CD14-positive monocyte (primary cell): ENCODE data around the gene COQ3. TPM values are rescaled to one million over a fixed set of nuclear protein-coding genes. Genes with fewer than 3 reads are reported as not detected.

Experiments used
- DNase-seq, 3 donors: peaks; one replicate each; pipeline ENCODE4 v3.0.0-alpha.2; 2011 to 2022
- H2AFZ ChIP-seq: 2 replicates; pipeline ENCODE4 v1.6.0; 2012; ENCODE audit warnings: mild to moderate bottlenecking, low read depth, low read length, inconsistent platforms; ENCODE audit not compliant: insufficient read depth, poor library complexity, severe bottlenecking
- H3K27ac ChIP-seq, 2 donors: 1 replicate in 1 of 2; 2 replicates in 1 of 2; pipeline ENCODE4 v1.5.1; 2012 to 2013; ENCODE audit warnings: low read length in 2 of 2, control low read depth in 1 of 2, inconsistent platforms in 1 of 2, low read depth in 1 of 2, mild to moderate bottlenecking in 1 of 2
- H3K27me3 ChIP-seq, 2 donors: one replicate each; pipeline versions ENCODE4 v1.6.0 to v1.6.1; 2011 to 2013; ENCODE audit warnings: low read length in 2 of 2; ENCODE audit not compliant: control insufficient read depth in 2 of 2, insufficient read depth in 2 of 2
- H3K36me3 ChIP-seq, 2 donors: replicated peaks in 1 of 2; 1 replicate in 1 of 2; 2 replicates in 1 of 2; pipeline versions ENCODE4 v1.5.1 to v1.6.1; 2012 to 2013; ENCODE audit warnings: low read length in 2 of 2, control low read depth in 1 of 2, inconsistent platforms in 1 of 2, mild to moderate bottlenecking in 1 of 2; ENCODE audit not compliant: insufficient read depth in 2 of 2, control insufficient read depth in 1 of 2
- H3K4me1 ChIP-seq, 2 donors: 1 replicate in 1 of 2; 2 replicates in 1 of 2; pipeline versions ENCODE4 v1.5.1 to v1.6.1; 2012 to 2013; ENCODE audit warnings: low read length in 2 of 2, control low read depth in 1 of 2, inconsistent platforms in 1 of 2, mild to moderate bottlenecking in 1 of 2, moderate library complexity in 1 of 2; ENCODE audit not compliant: insufficient read depth in 2 of 2, control insufficient read depth in 1 of 2
- H3K4me2 ChIP-seq: replicated peaks from 2 replicates; pipeline ENCODE3; 2012; ENCODE audit warnings: low read length, moderate library complexity, mild to moderate bottlenecking; ENCODE audit not compliant: poor library complexity, severe bottlenecking; ENCODE audit errors: extremely low read depth
- H3K4me3 ChIP-seq, 3 experiments: fragments of 200-600 bp in 1 of 3; sonication (generic) in 1 of 3; replicated peaks in 1 of 3; 1 replicate in 2 of 3; 2 replicates in 1 of 3; pipeline ENCODE4 v1.5.1; 2011 to 2013; ENCODE audit warnings: low read length in 3 of 3, mild to moderate bottlenecking in 3 of 3, control low read depth in 2 of 3, low read depth in 2 of 3, inconsistent platforms in 1 of 3, moderate library complexity in 1 of 3
- H3K79me2 ChIP-seq: 2 replicates; pipeline ENCODE4 v1.6.0; 2012; ENCODE audit warnings: mild to moderate bottlenecking, control low read depth, inconsistent platforms, low read length, moderate library complexity; ENCODE audit not compliant: insufficient read depth
- H3K9ac ChIP-seq: 2 replicates; pipeline ENCODE4 v1.6.0; 2017; ENCODE audit warnings: low read length, mild to moderate bottlenecking; ENCODE audit not compliant: insufficient read depth, poor library complexity, severe bottlenecking
- H3K9me3 ChIP-seq, 2 donors: replicated peaks in 1 of 2; 1 replicate in 1 of 2; 2 replicates in 1 of 2; pipeline versions ENCODE4 v1.5.1 to v1.6.1; 2012 to 2013; ENCODE audit warnings: low read length in 2 of 2, control low read depth in 1 of 2; ENCODE audit not compliant: control insufficient read depth in 1 of 2, insufficient read depth in 1 of 2
- H4K20me1 ChIP-seq: 2 replicates; pipeline ENCODE4 v1.6.0; 2012; ENCODE audit warnings: mild to moderate bottlenecking, low read length, control low read depth, moderate library complexity; ENCODE audit not compliant: insufficient read depth
- H3K27ac Mint-ChIP-seq, 7 donors: one replicate each; pipeline ENCODE4 v1.8.0; 2020; ENCODE audit warnings: mild to moderate bottlenecking in 7 of 7, mixed read lengths in 7 of 7, moderate library complexity in 6 of 7, inconsistent platforms in 2 of 7
- H3K27me3 Mint-ChIP-seq, 3 donors: one replicate each; pipeline ENCODE4 v1.8.0; 2021 to 2022; ENCODE audit warnings: low read depth in 3 of 3, mild to moderate bottlenecking in 3 of 3, mixed read lengths in 3 of 3, moderate library complexity in 3 of 3, inconsistent platforms in 1 of 3
- H3K36me3 Mint-ChIP-seq, 2 donors: one replicate each; pipeline ENCODE4 v1.8.0; 2020; ENCODE audit warnings: mixed read lengths in 2 of 2, inconsistent platforms in 1 of 2, mild to moderate bottlenecking in 1 of 2
- H3K4me1 Mint-ChIP-seq: one replicate; pipeline ENCODE4 v1.8.0; 2020; ENCODE audit warnings: mild to moderate bottlenecking, mixed read lengths
- H3K4me3 Mint-ChIP-seq, 2 donors: one replicate each; pipeline ENCODE4 v1.8.0; 2020; ENCODE audit warnings: mild to moderate bottlenecking in 2 of 2, mixed read lengths in 2 of 2, moderate library complexity in 1 of 2
- H3K9me3 Mint-ChIP-seq, 7 donors: one replicate each; pipeline ENCODE4 v1.8.0; 2020 to 2022; ENCODE audit warnings: mixed read lengths in 7 of 7, mild to moderate bottlenecking in 6 of 7, moderate library complexity in 6 of 7, inconsistent platforms in 2 of 7
- WGBS: methylation state at CpG from one replicate; pipeline ENCODE4 v1.1.5; 2013; ENCODE audit warnings: missing lambda C conversion rate; ENCODE audit not compliant: insufficient coverage; 5-methylcytosine and 5-hydroxymethylcytosine counted together
- intact Hi-C, 2 donors: fragments of 100-400 bp; cut with micrococcal nuclease; formaldehyde crosslinking; loops; one replicate each; pipeline versions ENCODE4 v1.15.0 to v1.15.1; 2023
- polyA plus RNA-seq, 3 donors: library from polyadenylated mRNA; depleted of rRNA in 1 of 3; unstranded in 2 of 3; stranded (reverse) in 1 of 3; fragments of 300-500 nt in 2 of 3; fragments of >200 nt in 1 of 3; fragmentation: Illumina TruSeq in 2 of 3; gene quantifications; 1 replicate in 2 of 3; 2 replicates in 1 of 3; pipeline ENCODE4 v1.2.3, GENCODE V29; 2012 to 2021
- TF ChIP-seq, protein P1 (sequence below): fragments of 200-600 bp; IDR thresholded peaks from one replicate; pipeline ENCODE4 v1.8.0; 2022; ENCODE audit warnings: antibody characterized with exemption, mild to moderate bottlenecking

The COQ3 gene
- polyA plus RNA-seq, 3 donors = 1.5 to 2.3 (median 1.6) TPM

DNA sequence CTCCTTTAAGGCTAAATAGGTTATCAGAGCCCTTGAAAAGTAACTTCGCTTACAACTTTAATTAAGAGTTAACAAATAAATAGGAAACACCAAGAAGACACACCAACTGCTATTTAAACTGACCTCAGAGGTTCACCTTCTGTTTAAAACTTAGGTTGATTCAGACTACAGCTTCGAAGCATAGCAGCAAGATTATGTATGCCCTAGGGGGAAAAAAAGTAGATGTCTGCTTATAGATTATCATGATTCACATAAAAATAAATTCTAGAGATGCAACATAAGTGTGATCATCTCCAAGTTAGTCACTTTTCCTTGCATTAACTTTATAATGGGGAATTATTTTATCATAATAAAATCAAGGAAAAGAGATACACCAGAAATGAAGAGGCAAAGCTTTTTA lies 22.2 kb upstream of the COQ3 start:
- Histone ChIP-seq H3K27me3 (no peaks in the 10 kb centered on the region), H3K4me1 (no peaks in the 10 kb centered on the region), H3K9ac (no peak overlapping the region), H3K9me3 (no peaks in the 10 kb centered on the region), H4K20me1 (peaks cover 100% of the 10 kb centered on the region), H3K79me2 (peaks cover 99% of the 10 kb centered on the region), H2AFZ (no peak overlapping the region), H3K4me3 (no peak overlapping the region), H3K27ac (no peak overlapping the region), H3K4me2 (no peak overlapping the region), H3K36me3 (peaks cover 25 to 45% of the 10 kb centered on the region in 2 donors)
- TF ChIP-seq, protein P1, sequence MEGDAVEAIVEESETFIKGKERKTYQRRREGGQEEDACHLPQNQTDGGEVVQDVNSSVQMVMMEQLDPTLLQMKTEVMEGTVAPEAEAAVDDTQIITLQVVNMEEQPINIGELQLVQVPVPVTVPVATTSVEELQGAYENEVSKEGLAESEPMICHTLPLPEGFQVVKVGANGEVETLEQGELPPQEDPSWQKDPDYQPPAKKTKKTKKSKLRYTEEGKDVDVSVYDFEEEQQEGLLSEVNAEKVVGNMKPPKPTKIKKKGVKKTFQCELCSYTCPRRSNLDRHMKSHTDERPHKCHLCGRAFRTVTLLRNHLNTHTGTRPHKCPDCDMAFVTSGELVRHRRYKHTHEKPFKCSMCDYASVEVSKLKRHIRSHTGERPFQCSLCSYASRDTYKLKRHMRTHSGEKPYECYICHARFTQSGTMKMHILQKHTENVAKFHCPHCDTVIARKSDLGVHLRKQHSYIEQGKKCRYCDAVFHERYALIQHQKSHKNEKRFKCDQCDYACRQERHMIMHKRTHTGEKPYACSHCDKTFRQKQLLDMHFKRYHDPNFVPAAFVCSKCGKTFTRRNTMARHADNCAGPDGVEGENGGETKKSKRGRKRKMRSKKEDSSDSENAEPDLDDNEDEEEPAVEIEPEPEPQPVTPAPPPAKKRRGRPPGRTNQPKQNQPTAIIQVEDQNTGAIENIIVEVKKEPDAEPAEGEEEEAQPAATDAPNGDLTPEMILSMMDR = no peak
- no peak for DNase-seq
- H3K27me3 Mint-ChIP-seq = no peaks in the 10 kb centered on the region
- H3K9me3 Mint-ChIP-seq = no peaks in the 10 kb centered on the region
- H3K27ac Mint-ChIP-seq = peak overlapping the region in 1 of 7 donors; percentile 6
- H3K36me3 Mint-ChIP-seq = peaks cover 27 to 41% of the 10 kb centered on the region in 2 donors
- intact Hi-C loops = no loop called here
- no peak overlapping the region for H3K4me3 Mint-ChIP-seq
- 100% methylated on average over 1 of the region's 2 CpGs for WGBS
- H3K4me1 Mint-ChIP-seq = peaks cover 9% of the 10 kb centered on the region

DNA sequence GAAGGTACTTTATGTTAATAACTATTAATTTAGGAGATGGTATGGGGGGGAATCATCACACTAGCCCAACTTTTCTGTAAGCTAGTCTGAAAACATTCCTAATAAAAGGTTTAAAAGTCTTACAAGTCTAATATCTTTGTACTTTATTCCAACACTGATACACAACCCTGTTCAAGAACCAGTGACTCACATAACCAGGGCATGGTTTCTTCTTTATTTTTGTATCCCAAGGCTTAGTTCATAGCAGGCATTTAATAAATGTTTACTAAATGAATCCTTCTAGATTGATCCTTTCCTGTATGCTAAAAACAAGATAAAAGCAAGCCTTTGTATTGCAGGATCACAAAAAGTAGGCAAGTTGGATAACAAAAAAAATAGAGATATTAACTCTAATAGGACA lies 21.5 kb upstream of the COQ3 start:
- no peak overlapping the region for H3K4me3 Mint-ChIP-seq
- no peak overlapping the region for H3K27ac Mint-ChIP-seq
- H3K4me1 Mint-ChIP-seq = peaks cover 7% of the 10 kb centered on the region
- TF ChIP-seq, protein P1 = no peak
- intact Hi-C loops = no loop called here
- H3K4me3 ChIP-seq = no peak overlapping the region
- DNase-seq = no peak
- H3K9ac ChIP-seq = no peak overlapping the region
- no peaks in the 10 kb centered on the region for H3K27me3 ChIP-seq
- no peak overlapping the region for H2AFZ ChIP-seq
- H3K79me2 ChIP-seq = peaks cover 98% of the 10 kb centered on the region
- H3K27me3 Mint-ChIP-seq = no peaks in the 10 kb centered on the region
- H3K36me3 Mint-ChIP-seq = peaks cover 33 to 48% of the 10 kb centered on the region in 2 donors
- H3K9me3 Mint-ChIP-seq = no peaks in the 10 kb centered on the region
- peaks cover 33 to 51% of the 10 kb centered on the region in 2 donors for H3K36me3 ChIP-seq
- no peak overlapping the region for H3K27ac ChIP-seq
- no peaks in the 10 kb centered on the region for H3K9me3 ChIP-seq
- H3K4me1 ChIP-seq = no peaks in the 10 kb centered on the region
- no peak overlapping the region for H3K4me2 ChIP-seq
- peaks cover 100% of the 10 kb centered on the region for H4K20me1 ChIP-seq
